Measurements from ENCODE around the gene MARS1.
A peak's percentile ranks its signal among the peaks of the same experiment; 100 is the strongest.

The MARS1 gene

GRCh38 chr12:57456737-57457490 is 31.0 kb upstream of the MARS1 start:
- Histone ChIP-seq H3K9me3 (ENCODE audit: control insufficient read depth, insufficient read depth, low read depth, low read length) (no peaks in the 10 kb centered on the region), H3K4me3 (ENCODE audit: low read depth, low read length) (no peak overlapping the region), H3K36me3 (ENCODE audit: control insufficient read depth in 2 of 2, insufficient read depth in 1 of 2, low read length in 2 of 2) (no peaks in the 10 kb centered on the region), H3K4me1 (ENCODE audit: control insufficient read depth, insufficient read depth, low read length) (peaks cover 15% of the 10 kb centered on the region), H3K27ac (ENCODE audit: extremely low read depth, low read depth, low read length) (no peak overlapping the region; the same call in 1 of the 2 replicates)
- CTCF ChIA-PET = interaction anchor here (0.6 to 9.7 kb wide), 24 partner anchors 9 to 274 kb away, joined by 3 to 219 read pairs (median 9); partner anchors contain the start of genes INHBC, MARS1 and NXPH4
- no peak for TF ChIP-seq ZNF404 (tag by site-specific recombination; IDR thresholded peaks at IDR 0.05)
- TF ChIP-seq TRIM28 (IDR thresholded peaks at IDR 0.05; ENCODE audit: borderline replicate concordance, low read length) = no peak
- TF ChIP-seq ZNF639 (tag by site-specific recombination; IDR thresholded peaks at IDR 0.05) = no peak
- TF ChIP-seq ZNF169 (tag by site-specific recombination; IDR thresholded peaks at IDR 0.05) = 0 out of 2 replicates have a peak, but pooled peaks have one; percentile 12
- no peak for TF ChIP-seq ZNF621 (tag by site-specific recombination; IDR thresholded peaks at IDR 0.05)
- TF ChIP-seq PRDM1 (tag by site-specific recombination; IDR thresholded peaks at IDR 0.05) = peak; percentile 43; the same call in 1 of the 2 replicates
- TF ChIP-seq, protein P1, sequence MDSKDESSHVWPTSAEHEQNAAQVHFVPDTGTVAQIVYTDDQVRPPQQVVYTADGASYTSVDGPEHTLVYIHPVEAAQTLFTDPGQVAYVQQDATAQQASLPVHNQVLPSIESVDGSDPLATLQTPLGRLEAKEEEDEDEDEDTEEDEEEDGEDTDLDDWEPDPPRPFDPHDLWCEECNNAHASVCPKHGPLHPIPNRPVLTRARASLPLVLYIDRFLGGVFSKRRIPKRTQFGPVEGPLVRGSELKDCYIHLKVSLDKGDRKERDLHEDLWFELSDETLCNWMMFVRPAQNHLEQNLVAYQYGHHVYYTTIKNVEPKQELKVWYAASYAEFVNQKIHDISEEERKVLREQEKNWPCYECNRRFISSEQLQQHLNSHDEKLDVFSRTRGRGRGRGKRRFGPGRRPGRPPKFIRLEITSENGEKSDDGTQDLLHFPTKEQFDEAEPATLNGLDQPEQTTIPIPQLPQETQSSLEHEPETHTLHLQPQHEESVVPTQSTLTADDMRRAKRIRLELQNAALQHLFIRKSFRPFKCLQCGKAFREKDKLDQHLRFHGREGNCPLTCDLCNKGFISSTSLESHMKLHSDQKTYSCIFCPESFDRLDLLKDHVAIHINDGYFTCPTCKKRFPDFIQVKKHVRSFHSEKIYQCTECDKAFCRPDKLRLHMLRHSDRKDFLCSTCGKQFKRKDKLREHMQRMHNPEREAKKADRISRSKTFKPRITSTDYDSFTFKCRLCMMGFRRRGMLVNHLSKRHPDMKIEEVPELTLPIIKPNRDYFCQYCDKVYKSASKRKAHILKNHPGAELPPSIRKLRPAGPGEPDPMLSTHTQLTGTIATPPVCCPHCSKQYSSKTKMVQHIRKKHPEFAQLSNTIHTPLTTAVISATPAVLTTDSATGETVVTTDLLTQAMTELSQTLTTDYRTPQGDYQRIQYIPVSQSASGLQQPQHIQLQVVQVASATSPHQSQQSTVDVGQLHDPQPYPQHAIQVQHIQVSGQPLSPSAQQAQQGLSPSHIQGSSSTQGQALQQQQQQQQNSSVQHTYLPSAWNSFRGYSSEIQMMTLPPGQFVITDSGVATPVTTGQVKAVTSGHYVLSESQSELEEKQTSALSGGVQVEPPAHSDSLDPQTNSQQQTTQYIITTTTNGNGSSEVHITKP (tag by site-specific recombination; IDR thresholded peaks at IDR 0.05) = peak; percentile 48
- TF ChIP-seq ZBTB48 (tag by site-specific recombination; IDR thresholded peaks at IDR 0.05) = peak; percentile 85
- no peak for TF ChIP-seq ZBTB1 (tag by site-specific recombination; IDR thresholded peaks at IDR 0.05)
- POLR2A ChIA-PET = no interaction called here

DNA sequence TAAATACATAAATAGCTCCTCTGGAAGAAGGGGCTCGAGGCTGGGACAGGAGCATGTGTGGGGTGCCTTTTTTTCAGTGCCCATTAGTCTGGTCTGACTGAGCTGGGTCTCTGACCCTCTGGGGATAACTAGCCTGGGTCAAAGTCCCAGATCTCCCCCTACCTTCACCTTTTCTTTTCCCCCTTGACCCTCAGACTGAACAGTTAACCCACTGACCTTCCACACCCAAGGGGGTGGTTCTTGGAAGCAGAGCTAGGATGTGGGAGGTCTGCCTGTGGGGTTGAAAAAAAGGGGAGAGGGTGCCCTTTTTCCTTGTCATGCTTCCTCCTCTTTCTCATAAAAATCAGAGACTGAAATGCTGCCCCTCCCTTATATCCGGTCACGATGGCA is 29.2 kb upstream of the MARS1 start:
- ChIA-PET POLR2A (interaction anchor here (0.5 to 4.0 kb wide), 7 partner anchors 26 to 784 kb away, joined by 3 to 13 read pairs (median 4); partner anchors contain the start of genes CDK4, DDIT3 and SHMT2), CTCF (interaction anchor here (0.6 to 3.9 kb wide), 56 partner anchors 8 to 711 kb away, joined by 3 to 25 read pairs (median 4); partner anchors contain the start of genes DDIT3, INHBC, MARS1 and TSPAN31)
- TF ChIP-seq ZNF658 (tag by site-specific recombination; IDR thresholded peaks at IDR 0.05) = no peak
- TF ChIP-seq SALL2 (tag by site-specific recombination; IDR thresholded peaks at IDR 0.05; ENCODE audit: borderline replicate concordance) = no peak
- TF ChIP-seq GLIS1 (tag by site-specific recombination; IDR thresholded peaks at IDR 0.05) = peak; percentile 60
- TF ChIP-seq ZFP3 (tag by site-specific recombination; IDR thresholded peaks at IDR 0.05; ENCODE audit: low read depth) = no peak
- peak; percentile 3; the same call in 1 of the 2 replicates for TF ChIP-seq KLF16 (tag by site-specific recombination; IDR thresholded peaks at IDR 0.05)
- no peak for TF ChIP-seq ZNF629 (tag by site-specific recombination; IDR thresholded peaks at IDR 0.05)
- 0 out of 2 replicates have a peak, but pooled peaks have one; percentile 83 for TF ChIP-seq ZNF335 (tag by site-specific recombination; conservative IDR thresholded peaks at IDR 0.05)
- TF ChIP-seq, protein P2, sequence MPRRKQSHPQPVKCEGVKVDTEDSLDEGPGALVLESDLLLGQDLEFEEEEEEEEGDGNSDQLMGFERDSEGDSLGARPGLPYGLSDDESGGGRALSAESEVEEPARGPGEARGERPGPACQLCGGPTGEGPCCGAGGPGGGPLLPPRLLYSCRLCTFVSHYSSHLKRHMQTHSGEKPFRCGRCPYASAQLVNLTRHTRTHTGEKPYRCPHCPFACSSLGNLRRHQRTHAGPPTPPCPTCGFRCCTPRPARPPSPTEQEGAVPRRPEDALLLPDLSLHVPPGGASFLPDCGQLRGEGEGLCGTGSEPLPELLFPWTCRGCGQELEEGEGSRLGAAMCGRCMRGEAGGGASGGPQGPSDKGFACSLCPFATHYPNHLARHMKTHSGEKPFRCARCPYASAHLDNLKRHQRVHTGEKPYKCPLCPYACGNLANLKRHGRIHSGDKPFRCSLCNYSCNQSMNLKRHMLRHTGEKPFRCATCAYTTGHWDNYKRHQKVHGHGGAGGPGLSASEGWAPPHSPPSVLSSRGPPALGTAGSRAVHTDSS (tag by site-specific recombination; IDR thresholded peaks at IDR 0.05) = peak; percentile 32; the same call in 1 of the 2 replicates
- peak overlapping the region; percentile 34; the same call in 1 of the 2 replicates for H3K27ac ChIP-seq (ENCODE audit: extremely low read depth, low read depth, low read length)
- no peaks in the 10 kb centered on the region for H3K36me3 ChIP-seq (ENCODE audit: control insufficient read depth in 2 of 2, insufficient read depth in 1 of 2, low read length in 2 of 2)
- no peaks in the 10 kb centered on the region for H3K9me3 ChIP-seq (ENCODE audit: control insufficient read depth, insufficient read depth, low read depth, low read length)
- H3K4me1 ChIP-seq (ENCODE audit: control insufficient read depth, insufficient read depth, low read length) = peaks cover 12% of the 10 kb centered on the region
- no peak overlapping the region for H3K4me3 ChIP-seq (ENCODE audit: low read depth, low read length)
